ENCODE results near the gene MSX2. TPM values are rescaled to one million over a fixed set of nuclear protein-coding genes. Genes with fewer than 3 reads are reported as not detected.

MSX2 gene
- total RNA-seq, 2 donors from 2014 or later: not detected

DNA sequence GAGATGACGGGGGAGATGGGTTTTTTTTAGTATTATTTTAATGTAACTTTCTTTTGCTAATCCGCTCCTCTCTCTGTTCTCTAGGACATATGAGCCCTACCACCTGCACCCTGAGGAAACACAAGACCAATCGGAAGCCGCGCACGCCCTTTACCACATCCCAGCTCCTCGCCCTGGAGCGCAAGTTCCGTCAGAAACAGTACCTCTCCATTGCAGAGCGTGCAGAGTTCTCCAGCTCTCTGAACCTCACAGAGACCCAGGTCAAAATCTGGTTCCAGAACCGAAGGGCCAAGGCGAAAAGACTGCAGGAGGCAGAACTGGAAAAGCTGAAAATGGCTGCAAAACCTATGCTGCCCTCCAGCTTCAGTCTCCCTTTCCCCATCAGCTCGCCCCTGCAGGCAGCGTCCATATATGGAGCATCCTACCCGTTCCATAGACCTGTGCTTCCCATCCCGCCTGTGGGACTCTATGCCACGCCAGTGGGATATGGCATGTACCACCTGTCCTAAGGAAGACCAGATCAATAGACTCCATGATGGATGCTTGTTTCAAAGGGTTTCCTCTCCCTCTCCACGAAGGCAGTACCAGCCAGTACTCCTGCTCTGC, 4.8 kb downstream of the MSX2 start:
- intact Hi-C loops (cut with DNase I): no loop called here
- H3K27me3 ChIP-seq: peaks cover 0 to 18% of the 10 kb centered on the region in 2 donors

GRCh38 chr5:174731214-174732035, 7.0 kb downstream of the MSX2 start:
- peaks cover 0 to 12% of the 10 kb centered on the region in 2 donors for H3K27me3 ChIP-seq
- WGBS, 2 donors: 7% methylated on average over 29 to 45 of the region's 45 CpGs
- intact Hi-C loops (cut with DNase I): no loop called here
- H3K4me3 ChIP-seq: no peak overlapping the region
- ATAC-seq (no peak), DNase-seq (no peak)
- H3K4me1 ChIP-seq: peaks cover 19% of the 10 kb centered on the region
- no peak overlapping the region for H3K27ac ChIP-seq
- no peaks in the 10 kb centered on the region for H3K36me3 ChIP-seq (replicated peaks in 1 of 2; ENCODE audit: insufficient read depth in 1 of 2, low read depth in 2 of 2)
- TF ChIP-seq POLR2A (IDR thresholded peaks at IDR 0.05) (no peak), CTCF (IDR thresholded peaks at IDR 0.05) (no peak)
- H3K9me3 ChIP-seq: no peaks in the 10 kb centered on the region

More for the DNA sequence above, 4.8 kb downstream of the MSX2 start:
- no peaks in the 10 kb centered on the region for H3K36me3 ChIP-seq (replicated peaks in 1 of 2; ENCODE audit: insufficient read depth in 1 of 2, low read depth in 2 of 2)
- DNase-seq (no peak), ATAC-seq (no peak)
- peaks cover 27% of the 10 kb centered on the region for H3K4me1 ChIP-seq
- H3K4me3 ChIP-seq: no peak overlapping the region
- 68 to 71% methylated on average over 18 of the region's 18 CpGs for WGBS, 2 donors
- no peak overlapping the region for H3K27ac ChIP-seq
- no peak for TF ChIP-seq POLR2A (IDR thresholded peaks at IDR 0.05)
- TF ChIP-seq CTCF (IDR thresholded peaks at IDR 0.05): no peak
- no peaks in the 10 kb centered on the region for H3K9me3 ChIP-seq

DNA sequence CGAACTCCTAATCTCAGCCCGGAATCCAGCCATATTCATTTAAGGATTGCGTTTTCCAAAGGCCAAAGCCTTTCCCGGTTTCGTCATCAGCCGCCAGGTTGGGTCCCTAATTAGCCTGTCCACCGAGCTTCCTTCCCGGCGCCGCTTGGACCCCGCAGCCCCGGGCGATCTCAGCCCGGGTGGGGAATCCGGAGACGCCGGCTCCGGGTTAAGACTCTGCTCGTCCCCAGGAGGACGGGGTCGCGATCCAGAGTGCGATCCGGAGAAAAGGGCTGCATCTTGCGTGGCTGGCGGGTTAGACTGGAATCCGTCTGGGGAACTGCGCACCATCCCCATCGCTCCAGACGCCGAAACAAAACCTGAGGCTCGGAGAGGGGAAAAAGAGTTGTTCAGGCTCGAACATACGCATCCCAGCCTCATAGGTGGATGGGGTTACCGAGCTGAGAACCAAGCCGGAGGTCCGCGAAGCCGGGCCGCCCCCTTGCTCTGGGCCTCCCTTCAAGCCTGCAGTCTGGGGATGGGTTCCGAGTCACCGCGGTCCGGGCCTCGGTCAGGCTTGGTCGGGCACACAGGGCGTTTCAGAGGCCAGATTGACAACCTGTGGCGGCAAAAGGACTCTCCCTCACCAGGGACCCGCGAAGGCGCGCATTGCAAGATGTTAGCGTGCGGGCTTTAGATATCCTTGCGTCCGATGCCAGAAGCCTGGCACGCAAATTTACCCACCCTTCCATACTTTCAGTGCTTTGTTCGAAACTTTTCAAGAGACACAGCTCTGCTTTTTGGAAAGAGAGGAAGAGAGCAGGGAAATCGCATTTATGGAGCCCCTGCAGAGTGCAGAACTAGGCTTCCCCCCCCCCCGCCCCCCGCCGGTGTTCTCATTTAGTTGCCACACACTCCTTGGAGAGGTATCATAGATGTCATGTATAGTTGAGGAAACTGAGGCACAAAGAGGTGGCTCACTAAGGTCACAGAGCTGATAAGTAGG, 7.9 kb downstream of the MSX2 start:
- WGBS, 2 donors: 3% methylated on average over 15 to 62 of the region's 62 CpGs
- DNase-seq: no peak
- H3K4me1 ChIP-seq: peaks cover 19% of the 10 kb centered on the region
- H3K27ac ChIP-seq: no peak overlapping the region
- H3K9me3 ChIP-seq: no peaks in the 10 kb centered on the region
- H3K36me3 ChIP-seq (replicated peaks in 1 of 2; ENCODE audit: insufficient read depth in 1 of 2, low read depth in 2 of 2): no peaks in the 10 kb centered on the region
- H3K4me3 ChIP-seq: no peak overlapping the region
- peaks cover 0 to 12% of the 10 kb centered on the region in 2 donors for H3K27me3 ChIP-seq
- TF ChIP-seq CTCF (IDR thresholded peaks at IDR 0.05) (no peak), POLR2A (IDR thresholded peaks at IDR 0.05) (no peak)
- ATAC-seq: no peak
- intact Hi-C loops (cut with DNase I): no loop called here

GRCh38 chr5:174733091-174733690, 8.8 kb downstream of the MSX2 start:
- no peak for ATAC-seq
- Histone ChIP-seq H3K9me3 (no peaks in the 10 kb centered on the region), H3K4me1 (peaks cover 19% of the 10 kb centered on the region), H3K27me3 (peaks cover 0 to 12% of the 10 kb centered on the region in 2 donors), H3K4me3 (no peak overlapping the region), H3K36me3 (replicated peaks in 1 of 2; ENCODE audit: insufficient read depth in 1 of 2, low read depth in 2 of 2) (no peaks in the 10 kb centered on the region), H3K27ac (no peak overlapping the region)
- DNase-seq: no peak
- 5 to 19% methylated on average over 14 to 15 of the region's 15 CpGs for WGBS, 2 donors
- intact Hi-C loops (cut with DNase I): no loop called here
- no peak for TF ChIP-seq CTCF (IDR thresholded peaks at IDR 0.05)
- no peak for TF ChIP-seq POLR2A (IDR thresholded peaks at IDR 0.05)

Measured in body of pancreas (tissue), 4 donors.